Thyroid gland (tissue), 4 donors: ENCODE results near the gene SYNCRIP. TPM values are rescaled to one million over a fixed set of nuclear protein-coding genes. Genes with fewer than 3 reads are reported as not detected.

Source experiments
- DNase-seq, 2 donors: peaks; one replicate each; pipeline ENCODE4 v3.0.0-alpha.2; 2019
- H3K27ac ChIP-seq, 3 donors: fragments of 200-600 bp; sonication (generic); 1 replicate in 2 of 3; 2 replicates in 1 of 3; pipeline ENCODE4 v1.5.1; 2016 to 2019; ENCODE audit warnings: mild to moderate bottlenecking in 1 of 3, moderate library complexity in 1 of 3
- H3K27me3 ChIP-seq: fragments of 200-600 bp; sonication (generic); one replicate; pipeline ENCODE4 v1.5.1; 2019
- H3K36me3 ChIP-seq, 2 donors: fragments of 200-600 bp; sonication (generic); one replicate each; pipeline ENCODE4 v1.5.1; 2016 to 2019
- H3K4me1 ChIP-seq, 2 donors: fragments of 200-600 bp; sonication (generic); one replicate each; pipeline ENCODE4 v1.5.1; 2017 to 2019
- H3K4me3 ChIP-seq, 3 donors: fragments of 200-600 bp; sonication (generic); replicated peaks in 1 of 3; 1 replicate in 2 of 3; 2 replicates in 1 of 3; pipeline ENCODE4 v1.5.1; 2016; ENCODE audit warnings: mild to moderate bottlenecking in 1 of 3
- H3K9me3 ChIP-seq: fragments of 200-600 bp; sonication (generic); one replicate; pipeline ENCODE4 v1.5.1; 2017
- POLR2A ChIP-seq, 2 donors: fragments of 450-650 bp; IDR thresholded peaks; one replicate each; pipeline ENCODE4 v1.6.1; 2017; ENCODE audit warnings: antibody characterized with exemption in 2 of 2, mild to moderate bottlenecking in 2 of 2, moderate library complexity in 1 of 2
- WGBS, 2 donors: methylation state at CpG; one replicate each; pipeline ENCODE4 v1.1.5; 2017; 5-methylcytosine and 5-hydroxymethylcytosine counted together
- intact Hi-C: fragments of 100-400 bp; cut with DNase I; formaldehyde crosslinking; loops from one replicate; pipeline ENCODE4 v1.15.1; 2023
- total RNA-seq, 4 donors: library from RNA; depleted of rRNA; stranded (reverse); fragments of >200 nt; gene quantifications; one replicate each; pipeline ENCODE4 v1.2.3, GENCODE V29; 2016
- TF ChIP-seq, protein P1 (sequence below), 6 experiments: fragments of 200-600 bp in 3 of 6; fragments of 450-650 bp in 3 of 6; sonication (generic) in 3 of 6; IDR thresholded peaks; one replicate each; pipeline ENCODE4 v1.5.1; 2016 to 2019; ENCODE audit warnings: antibody characterized with exemption in 6 of 6, mild to moderate bottlenecking in 2 of 6, inconsistent platforms in 1 of 6, moderate library complexity in 1 of 6

SYNCRIP gene
- total RNA-seq, 4 donors from 2014 or later, result 107 to 144 (median 125) TPM

DNA sequence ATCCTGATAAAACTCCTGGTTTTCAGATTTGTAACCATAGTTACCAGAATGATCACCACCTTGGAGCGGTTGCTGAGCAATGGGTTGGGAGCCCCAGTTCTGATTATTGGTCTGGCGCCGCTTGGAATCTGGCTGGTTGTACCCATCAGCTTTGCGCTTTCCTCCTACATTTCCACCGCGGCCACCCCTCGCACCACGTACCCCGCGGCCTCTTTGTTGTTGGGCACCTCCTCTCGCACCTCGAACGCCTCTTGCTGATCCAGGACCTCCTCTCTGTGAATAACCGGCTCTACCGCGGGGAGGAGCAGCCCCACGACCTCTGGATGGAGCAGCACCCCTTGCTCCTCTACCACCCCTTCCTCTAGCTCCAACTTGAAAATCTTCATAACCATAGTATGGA lies 27.9 kb downstream of the SYNCRIP start:
- Histone ChIP-seq H3K4me3 (no peak overlapping the region), H3K27me3 (no peaks in the 10 kb centered on the region), H3K36me3 (peaks cover 62 to 76% of the 10 kb centered on the region in 2 donors), H3K27ac (no peak overlapping the region), H3K4me1 (no peaks in the 10 kb centered on the region), H3K9me3 (no peaks in the 10 kb centered on the region)
- 94 to 99% methylated on average over 17 of the region's 17 CpGs for WGBS, 2 donors
- intact Hi-C loops, result no loop called here
- TF ChIP-seq POLR2A (IDR thresholded peaks at IDR 0.05), result no peak
- TF ChIP-seq, protein P1, sequence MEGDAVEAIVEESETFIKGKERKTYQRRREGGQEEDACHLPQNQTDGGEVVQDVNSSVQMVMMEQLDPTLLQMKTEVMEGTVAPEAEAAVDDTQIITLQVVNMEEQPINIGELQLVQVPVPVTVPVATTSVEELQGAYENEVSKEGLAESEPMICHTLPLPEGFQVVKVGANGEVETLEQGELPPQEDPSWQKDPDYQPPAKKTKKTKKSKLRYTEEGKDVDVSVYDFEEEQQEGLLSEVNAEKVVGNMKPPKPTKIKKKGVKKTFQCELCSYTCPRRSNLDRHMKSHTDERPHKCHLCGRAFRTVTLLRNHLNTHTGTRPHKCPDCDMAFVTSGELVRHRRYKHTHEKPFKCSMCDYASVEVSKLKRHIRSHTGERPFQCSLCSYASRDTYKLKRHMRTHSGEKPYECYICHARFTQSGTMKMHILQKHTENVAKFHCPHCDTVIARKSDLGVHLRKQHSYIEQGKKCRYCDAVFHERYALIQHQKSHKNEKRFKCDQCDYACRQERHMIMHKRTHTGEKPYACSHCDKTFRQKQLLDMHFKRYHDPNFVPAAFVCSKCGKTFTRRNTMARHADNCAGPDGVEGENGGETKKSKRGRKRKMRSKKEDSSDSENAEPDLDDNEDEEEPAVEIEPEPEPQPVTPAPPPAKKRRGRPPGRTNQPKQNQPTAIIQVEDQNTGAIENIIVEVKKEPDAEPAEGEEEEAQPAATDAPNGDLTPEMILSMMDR (IDR thresholded peaks at IDR 0.05), result no peak
- no peak for DNase-seq

DNA sequence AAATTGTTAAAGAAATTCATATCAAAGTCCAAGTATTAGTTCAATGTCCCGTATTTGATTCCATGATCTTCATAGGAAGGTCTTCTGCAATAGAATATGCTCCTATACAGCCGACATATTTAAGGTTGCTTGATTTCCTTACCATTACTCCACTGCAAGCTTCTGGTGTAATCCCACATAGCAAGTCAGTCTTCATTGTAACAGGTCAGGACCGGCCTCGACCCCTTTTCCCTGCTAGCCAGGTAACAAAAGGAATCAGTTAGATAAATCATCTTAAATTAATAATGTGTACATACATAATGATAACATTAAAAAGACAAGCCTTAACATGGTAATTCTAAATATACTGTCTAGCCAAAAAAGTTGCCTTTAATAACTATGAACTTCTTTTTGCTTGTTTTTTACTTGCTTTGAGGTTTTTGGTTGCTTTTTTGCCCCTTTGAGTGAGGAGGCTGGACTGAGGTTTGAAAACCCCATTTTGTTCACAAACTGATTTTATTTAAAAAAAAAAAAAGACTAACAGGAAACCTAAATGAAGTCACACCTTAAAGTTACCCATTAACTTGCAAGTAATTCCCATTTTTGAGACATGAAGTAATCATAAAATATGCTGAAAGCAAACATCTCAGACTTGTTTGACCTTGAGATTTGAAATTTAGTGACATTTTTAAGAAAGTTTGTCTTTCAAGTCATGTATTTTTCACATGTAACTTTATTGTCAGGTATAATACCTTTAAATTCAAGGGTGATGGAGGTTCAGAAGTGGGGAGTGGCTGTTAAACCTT lies 29.8 kb downstream of the SYNCRIP start:
- H3K9me3 ChIP-seq, result no peaks in the 10 kb centered on the region
- intact Hi-C loops, result no loop called here
- no peak overlapping the region for H3K27ac ChIP-seq
- no peak for DNase-seq
- TF ChIP-seq, protein P1 (IDR thresholded peaks at IDR 0.05), result no peak
- TF ChIP-seq POLR2A (IDR thresholded peaks at IDR 0.05), result no peak
- no peaks in the 10 kb centered on the region for H3K27me3 ChIP-seq
- H3K4me1 ChIP-seq, result no peaks in the 10 kb centered on the region
- H3K36me3 ChIP-seq, result peaks cover 55 to 61% of the 10 kb centered on the region in 2 donors
- WGBS, 2 donors, result 93 to 95% methylated on average over 4 of the region's 4 CpGs
- H3K4me3 ChIP-seq, result no peak overlapping the region

DNA sequence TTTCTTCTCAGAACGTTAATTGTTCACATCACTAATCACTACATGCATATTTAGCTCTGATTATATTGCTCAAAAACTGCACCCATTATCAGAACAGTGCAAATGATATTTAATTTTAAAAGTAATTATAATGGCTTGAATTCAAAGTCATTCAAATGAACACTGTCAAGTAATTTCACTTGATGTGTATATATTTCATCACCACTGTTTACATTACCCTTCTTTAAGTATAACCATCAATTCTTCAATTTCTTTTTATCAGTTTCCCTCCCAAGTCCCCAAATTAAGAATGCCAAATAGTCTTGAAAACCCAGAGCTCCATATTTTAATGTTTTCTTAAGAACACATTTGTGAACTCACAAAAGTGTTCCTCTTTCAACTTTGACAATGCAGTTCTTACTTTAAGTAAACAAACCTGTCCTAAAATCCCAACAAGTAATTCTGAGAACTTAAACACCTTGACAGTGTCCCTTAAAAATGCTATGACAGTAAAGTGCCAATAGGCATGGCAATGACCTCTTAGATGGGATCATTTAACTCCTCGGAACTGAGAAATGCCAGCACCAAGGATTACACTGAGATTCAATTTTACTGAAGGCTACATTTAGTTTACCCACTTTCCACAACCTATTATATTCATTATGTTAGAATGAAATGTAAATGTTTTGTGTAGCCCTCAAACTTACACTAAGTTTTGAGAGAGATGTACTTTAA lies 32.3 kb downstream of the SYNCRIP start:
- TF ChIP-seq, protein P1 (IDR thresholded peaks at IDR 0.05), result no peak
- TF ChIP-seq POLR2A (IDR thresholded peaks at IDR 0.05), result no peak
- WGBS, 2 donors, result 86 to 92% methylated on average over 2 of the region's 2 CpGs
- Histone ChIP-seq H3K27ac (no peak overlapping the region), H3K4me1 (no peaks in the 10 kb centered on the region), H3K27me3 (no peaks in the 10 kb centered on the region), H3K4me3 (no peak overlapping the region), H3K36me3 (peaks cover 29 to 41% of the 10 kb centered on the region in 2 donors), H3K9me3 (no peaks in the 10 kb centered on the region)
- DNase-seq, result no peak
- intact Hi-C loops, result no loop called here

DNA sequence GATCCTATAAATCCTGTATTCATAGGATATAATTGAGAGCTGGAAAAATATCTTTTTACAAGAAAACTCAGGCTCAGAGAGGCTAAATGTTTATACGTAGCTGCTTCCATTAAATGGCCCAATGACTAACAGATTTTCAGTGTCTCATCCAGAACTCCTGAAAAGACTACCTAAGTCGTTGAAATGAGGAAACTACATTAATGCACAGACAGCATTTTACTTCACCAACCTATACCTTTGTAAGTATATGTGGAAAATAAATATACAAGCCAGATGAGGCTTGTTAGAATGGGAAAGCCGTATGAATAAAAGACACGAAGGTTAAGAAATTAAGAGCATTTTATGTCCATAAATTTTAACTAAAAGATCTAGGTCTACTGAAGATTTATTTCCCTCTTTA lies 40.6 kb downstream of the SYNCRIP start:
- no peaks in the 10 kb centered on the region for H3K4me1 ChIP-seq
- no peaks in the 10 kb centered on the region for H3K36me3 ChIP-seq
- H3K27ac ChIP-seq, result no peak overlapping the region
- TF ChIP-seq, protein P1 (IDR thresholded peaks at IDR 0.05), result no peak
- TF ChIP-seq POLR2A (IDR thresholded peaks at IDR 0.05), result no peak
- DNase-seq, result no peak
- H3K27me3 ChIP-seq, result no peaks in the 10 kb centered on the region
- 91 to 92% methylated on average over 4 of the region's 4 CpGs for WGBS, 2 donors
- no peaks in the 10 kb centered on the region for H3K9me3 ChIP-seq
- H3K4me3 ChIP-seq, result no peak overlapping the region
- intact Hi-C loops, result no loop called here
